A549 (cell line): ENCODE results near the gene RAB8B. TPM values are rescaled to one million over a fixed set of nuclear protein-coding genes. Genes with fewer than 3 reads are reported as not detected.

Experiments
- ATAC-seq, 2 experiments: fragments of 200-7000 bp in 1 of 2; fragments of >200 bp in 1 of 2; cut with Nextera tagmentation in 1 of 2; cut with Tn5 transposase in 1 of 2; 3 replicates each; pipeline versions ENCODE4 v1.8.0 to v1.9.1; 2018 to 2020; ENCODE audit warnings: mild to moderate bottlenecking in 1 of 2, moderate library complexity in 1 of 2
- CTCF ChIA-PET: fragments of 300-600 bp; sonication (Branson Sonifier 250); formaldehyde crosslinking; extraction: SDS; loops from one replicate; lab custom pipeline; 2021; ENCODE audit warnings: antibody characterized with exemption, inconsistent platforms; lab: Yijun Ruan, JAX
- POLR2A ChIA-PET: fragments of 350-600 bp; formaldehyde crosslinking; extraction: SDS; loops from one replicate; lab custom pipeline; 2021; ENCODE audit warnings: antibody characterized with exemption, inconsistent platforms; lab: Yijun Ruan, JAX
- DNase-seq, 2 experiments: peaks; one replicate each; pipeline versions ENCODE4 v3.0.0 to v3.0.0-alpha.2; 2011 to 2016; ENCODE audit warnings: low read depth in 1 of 2, low spot score in 1 of 2
- FAIRE-seq: peaks from 2 replicates; lab custom pipeline; 2011; peaks lifted over from hg19 to GRCh38; lab: Jason Lieb, UNC
- H3K27ac ChIP-seq, 2 experiments: fragments of >200 bp; sonication (Bioruptor Twin); formaldehyde crosslinking; 3 replicates each; pipeline ENCODE4 v1.5.1; 2016 to 2017
- H3K4me1 ChIP-seq: fragments of >200 bp; sonication (Bioruptor Twin); formaldehyde crosslinking; 3 replicates; pipeline ENCODE4 v1.6.1; 2016
- H3K4me2 ChIP-seq: fragments of >200 bp; sonication (Bioruptor Twin); formaldehyde crosslinking; 3 replicates; pipeline ENCODE4 v1.6.1; 2016
- H3K4me3 ChIP-seq: fragments of >200 bp; sonication (Bioruptor Twin); formaldehyde crosslinking; 3 replicates; pipeline ENCODE4 v1.5.1; 2016
- H3K9me3 ChIP-seq: fragments of >200 bp; sonication (Bioruptor Twin); formaldehyde crosslinking; 3 replicates; pipeline ENCODE4 v1.6.1; 2016
- CBX8 ChIP-seq: fragments of 200-600 bp; sonication (generic); IDR thresholded peaks from 2 replicates; pipeline ENCODE4 v1.6.1; 2016
- CHD4 ChIP-seq: fragments of 200-600 bp; sonication (generic); IDR thresholded peaks from 2 replicates; pipeline ENCODE4 v1.6.1; 2016; ENCODE audit warnings: antibody characterized with exemption, mild to moderate bottlenecking, borderline replicate concordance
- EHMT2 ChIP-seq: fragments of 200-600 bp; sonication (generic); IDR thresholded peaks from 2 replicates; pipeline ENCODE4 v1.6.1; 2016; ENCODE audit warnings: antibody characterized with exemption, low read depth, mild to moderate bottlenecking, moderate library complexity
- EP300 ChIP-seq, 2 experiments: fragments of >200 bp; sonication (Bioruptor Twin); formaldehyde crosslinking; IDR thresholded peaks; 2 replicates in 1 of 2; 3 replicates in 1 of 2; pipeline ENCODE4 v1.6.1; 2016 to 2017
- ESRRA ChIP-seq: fragments of 150-350 bp; IDR thresholded peaks from 2 replicates; pipeline ENCODE4 v1.6.1; 2014; ENCODE audit warnings: mild to moderate bottlenecking, low read length, borderline replicate concordance
- FOSL2 ChIP-seq, 2 experiments: fragments of 450-650 bp in 1 of 2; fragments of >200 bp in 1 of 2; sonication (Bioruptor Twin) in 1 of 2; formaldehyde crosslinking; IDR thresholded peaks; 2 replicates each; pipeline versions ENCODE4 v1.5.0 to v1.6.1; 2016 to 2020; ENCODE audit warnings: mild to moderate bottlenecking in 1 of 2, moderate library complexity in 1 of 2
- GATA3 ChIP-seq: IDR thresholded peaks from 2 replicates; pipeline ENCODE4 v1.6.1; 2012; ENCODE audit warnings: borderline replicate concordance
- HEYL ChIP-seq: fragments of 250-450 bp; sonication (Bioruptor Pico); IDR thresholded peaks from 2 replicates; pipeline ENCODE4 v1.8.0; 2021; ENCODE audit warnings: mild to moderate bottlenecking, moderate library complexity
- HOXB5 ChIP-seq: fragments of 250-450 bp; sonication (Bioruptor Pico); IDR thresholded peaks from 2 replicates; pipeline ENCODE4 v1.5.0; 2020; ENCODE audit warnings: mild to moderate bottlenecking, moderate library complexity
- JUN ChIP-seq, 2 experiments: fragments of >200 bp; sonication (Bioruptor Twin); formaldehyde crosslinking; IDR thresholded peaks; 2 replicates in 1 of 2; 3 replicates in 1 of 2; pipeline ENCODE4 v1.6.1; 2016 to 2017
- KDM1A ChIP-seq: fragments of 200-600 bp; sonication (generic); IDR thresholded peaks from 2 replicates; pipeline ENCODE4 v1.6.1; 2016; ENCODE audit warnings: low read depth, mild to moderate bottlenecking
- MAFK ChIP-seq: fragments of 450-650 bp; IDR thresholded peaks from 2 replicates; pipeline ENCODE4 v1.6.1; 2014; ENCODE audit not compliant: partially characterized antibody
- MAX ChIP-seq: IDR thresholded peaks from 2 replicates; pipeline ENCODE4 v1.6.1; 2012
- PHF8 ChIP-seq: fragments of 200-600 bp; sonication (generic); IDR thresholded peaks from 2 replicates; pipeline ENCODE4 v1.6.1; 2016; ENCODE audit warnings: low read depth, mild to moderate bottlenecking, antibody characterized with exemption, moderate library complexity, borderline replicate concordance
- POLR2AphosphoS2 ChIP-seq: conservative IDR thresholded peaks from 2 replicates; pipeline ENCODE4 v1.6.1; 2012; ENCODE audit warnings: low read length, improper control_type of control experiment, inconsistent platforms
- RARB ChIP-seq: fragments of 250-450 bp; sonication (Bioruptor Pico); IDR thresholded peaks from 2 replicates; pipeline ENCODE4 v1.8.0; 2021; ENCODE audit warnings: mild to moderate bottlenecking, moderate library complexity
- SREBF2 ChIP-seq: fragments of 450-650 bp; IDR thresholded peaks from 2 replicates; pipeline ENCODE4 v1.6.1; 2014; ENCODE audit warnings: mild to moderate bottlenecking, moderate library complexity
- USF2 ChIP-seq: fragments of 450-650 bp; IDR thresholded peaks from 2 replicates; pipeline ENCODE4 v1.6.1; 2014; ENCODE audit warnings: antibody characterized with exemption
- ZC3H11A ChIP-seq: fragments of 450-650 bp; IDR thresholded peaks from 2 replicates; pipeline ENCODE4 v1.6.1; 2014; ENCODE audit warnings: antibody characterized with exemption, mild to moderate bottlenecking
- WGBS: methylation state at CpG from one replicate; pipeline ENCODE4 v1.1.6; 2017; ENCODE audit errors: missing lambda C conversion rate; 5-methylcytosine and 5-hydroxymethylcytosine counted together
- polyA plus RNA-seq, 4 experiments: library from polyadenylated mRNA; depleted of rRNA in 3 of 4; stranded (reverse); fragments of >200 nt; fragmentation: RNase III in 1 of 4; extraction: RNeasy Plus Mini Kit Qiagen cat#74134 plus additional on column Dnase treatment in 1 of 4; gene quantifications; 2 replicates in 3 of 4; 3 replicates in 1 of 4; pipeline ENCODE4 v1.2.3, GENCODE V29; 2011 to 2017
- TF ChIP-seq, protein P1 (sequence below): fragments of >200 bp; sonication (Bioruptor Twin); formaldehyde crosslinking; IDR thresholded peaks from 3 replicates; pipeline ENCODE4 v1.6.1; 2016
- TF ChIP-seq, protein P2 (sequence below): fragments of 250-450 bp; sonication (Bioruptor Pico); IDR thresholded peaks from 2 replicates; pipeline ENCODE4 v1.5.0; 2020; ENCODE audit warnings: low read depth, mild to moderate bottlenecking, moderate library complexity

RAB8B gene
- polyA plus RNA-seq, 2 of the 4 experiments (the other 2 are of a cell fraction) = 21.5 to 41.4 TPM

- DNase-seq (no peak), ATAC-seq (no peak), FAIRE-seq (no peak)
- Histone ChIP-seq H3K4me2 (no peak overlapping the region), H3K9me3 (peaks cover 14% of the 10 kb centered on the region; the same call in 2 of the 3 replicates), H3K4me3 (no peak overlapping the region), H3K27ac (no peak overlapping the region), H3K4me1 (peaks cover 13% of the 10 kb centered on the region)
- WGBS = 92% methylated on average over 1 of the region's 1 CpG
- ChIA-PET CTCF (no interaction called here), POLR2A (no interaction called here)
- TF ChIP-seq GATA3 = no peak
- TF ChIP-seq ZC3H11A = no peak
Observed at GRCh38 chr15:63241316-63241715, 51.9 kb downstream of the RAB8B start.

- ChIA-PET POLR2A (no interaction called here), CTCF (interaction anchor here (0.5 to 1.6 kb wide), 5 partner anchors 11 to 876 kb away, joined by 3 read pairs; no protein-coding TSS in a partner anchor)
- FAIRE-seq = no peak
- 100% methylated on average over 1 of the region's 1 CpG for WGBS
- peaks cover 24% of the 10 kb centered on the region for H3K4me1 ChIP-seq
- no peak for DNase-seq
- peaks cover 4% of the 10 kb centered on the region; the same call in 1 of the 3 replicates for H3K9me3 ChIP-seq
- H3K4me3 ChIP-seq = no peak overlapping the region
- TF ChIP-seq POLR2AphosphoS2 (no peak), CBX8 (no peak), SREBF2 (no peak)
- H3K4me2 ChIP-seq = no peak overlapping the region
- ATAC-seq = no peak
- no peak overlapping the region for H3K27ac ChIP-seq
Observed at GRCh38 chr15:63243101-63243500, 53.7 kb downstream of the RAB8B start.

- H3K27ac ChIP-seq = no peak overlapping the region
- DNase-seq (no peak), FAIRE-seq (no peak), ATAC-seq (no peak)
- H3K4me1 ChIP-seq = peaks cover 20% of the 10 kb centered on the region
- H3K9me3 ChIP-seq = 0 out of 3 replicates have a peak, but pooled peaks cover 3% of the 10 kb centered on the region
- no peak overlapping the region for H3K4me3 ChIP-seq
- ChIA-PET CTCF (interaction anchor here (0.7 to 1.6 kb wide), 3 partner anchors 10 to 108 kb away, joined by 3 read pairs; no protein-coding TSS in a partner anchor), POLR2A (no interaction called here)
- no peak overlapping the region for H3K4me2 ChIP-seq
- 97% methylated on average over 1 of the region's 1 CpG for WGBS
- TF ChIP-seq JUN (IDR thresholded peaks at IDR 0.05) (no peak), SREBF2 (no peak), CHD4 (no peak), MAFK (no peak), USF2 (no peak), KDM1A (no peak)
- TF ChIP-seq, all 56 proteins: peak for 0
Observed at GRCh38 chr15:63243776-63244175, 54.4 kb downstream of the RAB8B start.

- H3K4me1 ChIP-seq = peaks cover 18% of the 10 kb centered on the region
- no peak overlapping the region for H3K27ac ChIP-seq
- TF ChIP-seq RARB (CRISPR knock-in tag) (no peak), HEYL (CRISPR knock-in tag) (no peak), EHMT2 (no peak), PHF8 (no peak), SREBF2 (no peak), EP300 (IDR thresholded peaks at IDR 0.05) (no peak), HOXB5 (CRISPR knock-in tag) (no peak), FOSL2 (IDR thresholded peaks at IDR 0.05) (no peak), FOSL2 (CRISPR knock-in tag; IDR thresholded peaks at IDR 0.05) (no peak), ESRRA (no peak), MAX (no peak)
- TF ChIP-seq, protein P1, sequence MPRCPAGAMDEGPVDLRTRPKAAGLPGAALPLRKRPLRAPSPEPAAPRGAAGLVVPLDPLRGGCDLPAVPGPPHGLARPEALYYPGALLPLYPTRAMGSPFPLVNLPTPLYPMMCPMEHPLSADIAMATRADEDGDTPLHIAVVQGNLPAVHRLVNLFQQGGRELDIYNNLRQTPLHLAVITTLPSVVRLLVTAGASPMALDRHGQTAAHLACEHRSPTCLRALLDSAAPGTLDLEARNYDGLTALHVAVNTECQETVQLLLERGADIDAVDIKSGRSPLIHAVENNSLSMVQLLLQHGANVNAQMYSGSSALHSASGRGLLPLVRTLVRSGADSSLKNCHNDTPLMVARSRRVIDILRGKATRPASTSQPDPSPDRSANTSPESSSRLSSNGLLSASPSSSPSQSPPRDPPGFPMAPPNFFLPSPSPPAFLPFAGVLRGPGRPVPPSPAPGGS = no peak
- TF ChIP-seq, protein P2, sequence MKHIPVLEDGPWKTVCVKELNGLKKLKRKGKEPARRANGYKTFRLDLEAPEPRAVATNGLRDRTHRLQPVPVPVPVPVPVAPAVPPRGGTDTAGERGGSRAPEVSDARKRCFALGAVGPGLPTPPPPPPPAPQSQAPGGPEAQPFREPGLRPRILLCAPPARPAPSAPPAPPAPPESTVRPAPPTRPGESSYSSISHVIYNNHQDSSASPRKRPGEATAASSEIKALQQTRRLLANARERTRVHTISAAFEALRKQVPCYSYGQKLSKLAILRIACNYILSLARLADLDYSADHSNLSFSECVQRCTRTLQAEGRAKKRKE (CRISPR knock-in tag) = no peak
- FAIRE-seq (no peak), DNase-seq (no peak), ATAC-seq (no peak)
- ChIA-PET CTCF (interaction anchor here (1.0 to 1.1 kb wide), 2 partner anchors 197 to 824 kb away, joined by 3 read pairs; no protein-coding TSS in a partner anchor), POLR2A (no interaction called here)
- 88% methylated on average over 4 of the region's 4 CpGs for WGBS
- H3K9me3 ChIP-seq = 0 out of 3 replicates have a peak, but pooled peaks cover 3% of the 10 kb centered on the region
- no peak overlapping the region for H3K4me2 ChIP-seq
- H3K4me3 ChIP-seq = no peak overlapping the region
Observed at GRCh38 chr15:63244399-63244798, 55.0 kb downstream of the RAB8B start.
